Nephron (organoid): Measurements from ENCODE around the gene SPIN4.

ENCODE experiments used
- H3K27ac Mint-ChIP-seq, 3 experiments: 2 replicates each; pipeline ENCODE4 v1.8.0; 2020; ENCODE audit warnings: mixed read lengths in 3 of 3, mild to moderate bottlenecking in 2 of 3, moderate library complexity in 1 of 3
- H3K27me3 Mint-ChIP-seq: 2 replicates; pipeline ENCODE4 v1.8.0; 2021; ENCODE audit warnings: low read depth, mild to moderate bottlenecking, moderate library complexity, mixed read lengths
- H3K36me3 Mint-ChIP-seq: 2 replicates; pipeline ENCODE4 v1.8.0; 2020; ENCODE audit warnings: low read depth, mixed read lengths
- H3K4me1 Mint-ChIP-seq: 2 replicates; pipeline ENCODE4 v1.8.0; 2020; ENCODE audit warnings: mixed read lengths
- H3K4me3 Mint-ChIP-seq, 3 experiments: 2 replicates each; pipeline ENCODE4 v1.8.0; 2020; ENCODE audit warnings: mild to moderate bottlenecking in 3 of 3, mixed read lengths in 3 of 3, moderate library complexity in 2 of 3
- H3K9me3 Mint-ChIP-seq: 2 replicates; pipeline ENCODE4 v1.8.0; 2020; ENCODE audit warnings: mixed read lengths
- TF ChIP-seq, protein P1 (sequence below), 3 experiments: fragments of 200-600 bp; sonication (generic); IDR thresholded peaks; one replicate each; pipeline ENCODE4 v1.5.0; 2021; ENCODE audit warnings: antibody characterized with exemption in 3 of 3; ENCODE audit not compliant: unreplicated experiment in 3 of 3

The SPIN4 gene

DNA sequence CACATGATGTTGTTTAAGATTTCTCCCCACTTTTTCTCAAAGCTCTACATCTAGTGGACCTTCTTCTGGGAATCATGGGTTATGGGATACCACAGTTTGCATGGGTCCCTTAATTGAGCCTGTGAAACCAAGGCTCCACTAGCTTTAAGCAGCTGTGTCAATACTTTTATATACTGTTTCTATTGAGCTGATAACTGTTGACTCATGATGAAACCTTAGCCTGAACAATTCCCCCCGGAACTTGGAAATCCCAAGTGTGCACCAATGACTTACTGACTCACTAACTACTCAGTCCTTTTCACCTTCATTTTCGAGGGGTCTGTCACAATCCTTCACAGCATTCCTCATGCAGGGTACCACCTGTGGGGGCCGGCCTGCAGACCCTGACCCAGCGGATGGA lies 12.7 kb upstream of the SPIN4 start:
- H3K9me3 Mint-ChIP-seq = peaks cover 56% of the 10 kb centered on the region
- no peak overlapping the region for H3K27ac Mint-ChIP-seq
- H3K27me3 Mint-ChIP-seq = no peaks in the 10 kb centered on the region
- H3K4me1 Mint-ChIP-seq = no peaks in the 10 kb centered on the region
- H3K36me3 Mint-ChIP-seq = peaks cover 13% of the 10 kb centered on the region
- H3K4me3 Mint-ChIP-seq = no peak overlapping the region
- TF ChIP-seq, protein P1, sequence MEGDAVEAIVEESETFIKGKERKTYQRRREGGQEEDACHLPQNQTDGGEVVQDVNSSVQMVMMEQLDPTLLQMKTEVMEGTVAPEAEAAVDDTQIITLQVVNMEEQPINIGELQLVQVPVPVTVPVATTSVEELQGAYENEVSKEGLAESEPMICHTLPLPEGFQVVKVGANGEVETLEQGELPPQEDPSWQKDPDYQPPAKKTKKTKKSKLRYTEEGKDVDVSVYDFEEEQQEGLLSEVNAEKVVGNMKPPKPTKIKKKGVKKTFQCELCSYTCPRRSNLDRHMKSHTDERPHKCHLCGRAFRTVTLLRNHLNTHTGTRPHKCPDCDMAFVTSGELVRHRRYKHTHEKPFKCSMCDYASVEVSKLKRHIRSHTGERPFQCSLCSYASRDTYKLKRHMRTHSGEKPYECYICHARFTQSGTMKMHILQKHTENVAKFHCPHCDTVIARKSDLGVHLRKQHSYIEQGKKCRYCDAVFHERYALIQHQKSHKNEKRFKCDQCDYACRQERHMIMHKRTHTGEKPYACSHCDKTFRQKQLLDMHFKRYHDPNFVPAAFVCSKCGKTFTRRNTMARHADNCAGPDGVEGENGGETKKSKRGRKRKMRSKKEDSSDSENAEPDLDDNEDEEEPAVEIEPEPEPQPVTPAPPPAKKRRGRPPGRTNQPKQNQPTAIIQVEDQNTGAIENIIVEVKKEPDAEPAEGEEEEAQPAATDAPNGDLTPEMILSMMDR (IDR thresholded peaks at IDR 0.05; ENCODE audit: unreplicated experiment in 3 of 3) = no peak

DNA sequence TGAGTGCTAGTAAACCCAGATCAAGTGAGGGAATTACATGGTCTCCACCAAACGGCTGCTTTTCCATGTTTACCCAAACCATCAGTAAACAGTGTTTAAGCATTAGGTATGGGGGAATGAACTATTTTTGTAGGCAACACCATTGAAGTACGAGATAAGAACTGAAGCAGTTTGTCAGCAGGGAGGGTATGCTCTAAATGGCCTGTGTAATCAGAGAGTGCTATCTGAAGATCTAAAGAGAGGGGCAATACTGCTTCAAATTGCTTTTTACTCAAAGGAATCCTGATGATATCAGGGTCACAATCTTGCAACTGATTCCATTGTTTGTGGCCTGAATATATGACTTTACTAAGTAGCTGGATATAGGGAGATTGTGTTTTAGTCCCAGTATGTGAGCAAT lies 10.4 kb upstream of the SPIN4 start:
- H3K27ac Mint-ChIP-seq = no peak overlapping the region
- H3K27me3 Mint-ChIP-seq = no peaks in the 10 kb centered on the region
- TF ChIP-seq, protein P1 (IDR thresholded peaks at IDR 0.05; ENCODE audit: unreplicated experiment in 3 of 3) = no peak
- H3K4me3 Mint-ChIP-seq = no peak overlapping the region
- no peaks in the 10 kb centered on the region for H3K4me1 Mint-ChIP-seq
- H3K36me3 Mint-ChIP-seq = peaks cover 7% of the 10 kb centered on the region
- H3K9me3 Mint-ChIP-seq = peaks cover 44% of the 10 kb centered on the region

DNA sequence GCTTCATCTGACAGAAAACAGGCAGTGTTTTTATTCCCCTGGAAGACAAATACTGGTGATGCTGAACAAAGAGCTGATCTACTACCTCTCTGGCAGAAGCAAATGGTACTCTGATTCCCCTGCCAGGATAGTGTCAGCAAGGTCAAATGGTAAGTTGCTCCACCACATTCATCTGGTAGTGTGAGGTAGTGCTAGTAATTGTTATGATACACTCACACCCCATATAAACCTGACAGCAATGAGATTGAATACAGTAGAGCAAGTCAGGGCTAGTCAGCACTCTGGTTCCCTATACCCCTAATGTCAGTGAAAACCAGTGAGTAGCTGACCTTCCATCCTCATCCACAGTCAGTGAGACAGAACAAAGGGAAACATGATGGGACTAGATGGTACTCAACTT lies 3.4 kb upstream of the SPIN4 start:
- peaks cover 14% of the 10 kb centered on the region for H3K9me3 Mint-ChIP-seq
- H3K36me3 Mint-ChIP-seq = peaks cover 3% of the 10 kb centered on the region
- H3K27ac Mint-ChIP-seq = no peak overlapping the region
- TF ChIP-seq, protein P1 (IDR thresholded peaks at IDR 0.05; ENCODE audit: unreplicated experiment in 3 of 3) = no peak
- H3K4me1 Mint-ChIP-seq = peaks cover 6% of the 10 kb centered on the region
- no peak overlapping the region for H3K4me3 Mint-ChIP-seq
- no peaks in the 10 kb centered on the region for H3K27me3 Mint-ChIP-seq

DNA sequence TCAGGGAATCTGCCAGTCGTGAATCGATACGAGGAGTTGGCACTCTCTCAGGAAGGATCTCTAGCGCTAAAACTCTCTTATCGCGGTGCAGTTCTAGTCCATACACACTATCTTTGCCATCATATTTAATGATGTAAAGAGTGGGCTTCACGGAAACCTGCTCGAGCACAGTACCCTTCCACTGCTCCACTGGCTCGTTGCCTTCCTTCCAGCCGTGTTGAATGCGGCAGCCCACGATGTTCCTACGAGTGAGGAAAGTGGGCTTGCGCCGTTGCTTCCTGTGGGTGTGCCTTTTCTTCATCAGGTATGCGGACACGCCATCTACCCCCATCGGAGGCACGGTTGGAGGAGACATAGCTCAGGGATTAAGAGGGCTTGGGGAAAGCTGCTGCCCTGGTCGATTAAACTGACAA lies 661 bp downstream of the SPIN4 start:
- TF ChIP-seq, protein P1 (IDR thresholded peaks at IDR 0.05; ENCODE audit: unreplicated experiment in 3 of 3) = no peak
- Mint-ChIP-seq H3K27ac (peak overlapping the region; percentile 61 to 96 (median 77)), H3K9me3 (peaks cover 6% of the 10 kb centered on the region), H3K36me3 (no peaks in the 10 kb centered on the region), H3K4me1 (peaks cover 10% of the 10 kb centered on the region), H3K27me3 (no peaks in the 10 kb centered on the region), H3K4me3 (peak overlapping the region; percentile 90 to 96 (median 95))

- Mint-ChIP-seq H3K27ac (peak overlapping the region in 1 of 3 experiments; percentile 64), H3K9me3 (peaks cover 3% of the 10 kb centered on the region), H3K27me3 (no peaks in the 10 kb centered on the region), H3K36me3 (no peaks in the 10 kb centered on the region), H3K4me1 (peaks cover 10% of the 10 kb centered on the region), H3K4me3 (peak overlapping the region; percentile 71 to 96 (median 95))
- TF ChIP-seq, protein P1 (IDR thresholded peaks at IDR 0.05; ENCODE audit: unreplicated experiment in 3 of 3) = no peak
Measured at GRCh38 chrX:63349307-63349706, 1.8 kb downstream of the SPIN4 start.

DNA sequence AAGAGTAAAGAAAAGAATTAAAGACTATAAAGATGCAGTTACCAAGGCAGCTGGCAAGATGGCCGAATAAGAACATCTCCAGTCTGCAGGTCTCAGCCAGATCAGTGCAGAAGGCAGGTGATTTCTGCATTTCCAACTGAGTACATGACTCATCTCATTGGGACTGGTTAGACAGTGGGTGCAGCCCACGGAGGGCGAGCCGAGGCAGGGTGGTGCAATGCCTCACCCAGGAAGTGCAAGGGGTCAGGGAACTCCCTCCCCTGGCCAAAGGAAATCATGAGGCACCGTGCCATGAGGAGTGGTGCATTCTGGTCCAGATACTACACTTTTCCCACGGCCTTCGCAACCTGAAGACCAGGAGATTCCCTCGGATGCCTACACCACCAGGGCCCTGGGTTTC lies 20.5 kb downstream of the SPIN4 start:
- peaks cover 35% of the 10 kb centered on the region for H3K36me3 Mint-ChIP-seq
- H3K4me3 Mint-ChIP-seq = no peak overlapping the region
- no peaks in the 10 kb centered on the region for H3K27me3 Mint-ChIP-seq
- TF ChIP-seq, protein P1 (IDR thresholded peaks at IDR 0.05; ENCODE audit: unreplicated experiment in 3 of 3) = no peak
- peaks cover 33% of the 10 kb centered on the region for H3K9me3 Mint-ChIP-seq
- no peaks in the 10 kb centered on the region for H3K4me1 Mint-ChIP-seq
- no peak overlapping the region for H3K27ac Mint-ChIP-seq
